ENCODE data around the gene EIF2B1.

DNA sequence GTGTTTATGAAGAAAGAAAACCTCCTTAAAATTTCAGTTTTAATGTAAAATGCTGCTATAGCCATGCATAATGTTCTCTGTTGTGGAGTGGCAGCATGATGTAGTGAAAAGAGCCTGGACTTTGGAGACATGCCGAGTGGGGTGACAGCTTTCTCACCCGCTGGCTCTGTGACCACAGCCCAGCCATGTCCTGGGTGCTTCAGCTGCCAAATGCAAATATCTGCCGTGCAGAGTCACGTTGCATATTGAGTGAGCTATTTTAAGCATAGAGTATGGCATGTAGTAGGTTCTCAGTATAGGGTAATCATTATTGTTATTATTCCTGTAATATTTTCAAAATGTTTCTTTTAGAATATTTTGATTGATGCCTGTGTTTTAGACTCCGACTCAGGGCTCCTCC is 21.9 kb upstream of the EIF2B1 start:
- TF ChIP-seq, protein P1, sequence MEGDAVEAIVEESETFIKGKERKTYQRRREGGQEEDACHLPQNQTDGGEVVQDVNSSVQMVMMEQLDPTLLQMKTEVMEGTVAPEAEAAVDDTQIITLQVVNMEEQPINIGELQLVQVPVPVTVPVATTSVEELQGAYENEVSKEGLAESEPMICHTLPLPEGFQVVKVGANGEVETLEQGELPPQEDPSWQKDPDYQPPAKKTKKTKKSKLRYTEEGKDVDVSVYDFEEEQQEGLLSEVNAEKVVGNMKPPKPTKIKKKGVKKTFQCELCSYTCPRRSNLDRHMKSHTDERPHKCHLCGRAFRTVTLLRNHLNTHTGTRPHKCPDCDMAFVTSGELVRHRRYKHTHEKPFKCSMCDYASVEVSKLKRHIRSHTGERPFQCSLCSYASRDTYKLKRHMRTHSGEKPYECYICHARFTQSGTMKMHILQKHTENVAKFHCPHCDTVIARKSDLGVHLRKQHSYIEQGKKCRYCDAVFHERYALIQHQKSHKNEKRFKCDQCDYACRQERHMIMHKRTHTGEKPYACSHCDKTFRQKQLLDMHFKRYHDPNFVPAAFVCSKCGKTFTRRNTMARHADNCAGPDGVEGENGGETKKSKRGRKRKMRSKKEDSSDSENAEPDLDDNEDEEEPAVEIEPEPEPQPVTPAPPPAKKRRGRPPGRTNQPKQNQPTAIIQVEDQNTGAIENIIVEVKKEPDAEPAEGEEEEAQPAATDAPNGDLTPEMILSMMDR (IDR thresholded peaks at IDR 0.05): no peak
- TF ChIP-seq EZH2phosphoT487 (IDR thresholded peaks at IDR 0.05): no peak
